HG03066 (cell line): Measurements from ENCODE around the gene STK10.
"Not testable (repeated sequence)": the region's sequence is repeated elsewhere in the genome, so short reads cannot be mapped to it uniquely, and the experiment has no call there.

Source experiments
- ATAC-seq: cut with Tn5 transposase; IDR thresholded peaks from one replicate; pipeline ENCODE4 v1.9.1; 2021; ENCODE audit warnings: low read depth; ENCODE audit not compliant: unreplicated experiment

Gene STK10

GRCh38 chr5:172029876-172030275 lies 158.1 kb downstream of the STK10 start:
- no peak for ATAC-seq

GRCh38 chr5:172028167-172028566 lies 159.9 kb downstream of the STK10 start:
- no peak for ATAC-seq

DNA sequence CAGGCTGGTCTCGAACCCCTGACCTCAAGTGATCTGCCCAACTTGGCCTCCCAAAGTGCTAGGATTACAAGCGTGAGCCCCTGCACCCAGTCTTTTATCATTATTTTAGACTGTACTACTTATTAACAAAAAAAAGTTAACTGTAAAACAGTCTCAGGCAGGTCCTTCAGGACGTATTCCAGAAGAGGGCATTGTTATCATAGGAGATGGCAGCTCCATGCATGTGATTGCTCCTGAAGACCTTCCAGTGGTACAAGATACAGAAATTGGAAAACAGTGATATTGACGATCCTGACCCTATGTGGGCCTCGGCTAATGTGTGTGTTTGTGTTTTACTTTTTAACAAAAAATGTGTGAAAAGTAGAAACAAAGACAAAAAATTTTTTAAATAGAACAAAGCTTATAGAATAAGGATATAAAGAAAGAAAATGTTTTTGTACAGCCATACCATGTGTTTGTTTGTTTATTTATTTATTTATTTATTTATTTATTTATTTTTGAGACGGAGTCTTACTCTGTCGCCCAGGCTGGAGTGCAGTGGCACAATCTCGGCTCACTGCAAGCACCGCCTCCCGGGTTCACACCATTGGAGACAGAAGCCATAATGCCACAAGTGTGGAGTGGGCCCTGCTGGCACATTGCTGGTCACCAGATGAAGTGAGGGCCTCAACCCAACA lies 167.8 kb downstream of the STK10 start:
- not testable (repeated sequence) for ATAC-seq

- no peak for ATAC-seq
These were observed 172.7 kb downstream of the STK10 start for GRCh38 chr5:172015346-172015745.

- ATAC-seq, result no peak
These were observed 177.7 kb downstream of the STK10 start for GRCh38 chr5:172010278-172010677.

DNA sequence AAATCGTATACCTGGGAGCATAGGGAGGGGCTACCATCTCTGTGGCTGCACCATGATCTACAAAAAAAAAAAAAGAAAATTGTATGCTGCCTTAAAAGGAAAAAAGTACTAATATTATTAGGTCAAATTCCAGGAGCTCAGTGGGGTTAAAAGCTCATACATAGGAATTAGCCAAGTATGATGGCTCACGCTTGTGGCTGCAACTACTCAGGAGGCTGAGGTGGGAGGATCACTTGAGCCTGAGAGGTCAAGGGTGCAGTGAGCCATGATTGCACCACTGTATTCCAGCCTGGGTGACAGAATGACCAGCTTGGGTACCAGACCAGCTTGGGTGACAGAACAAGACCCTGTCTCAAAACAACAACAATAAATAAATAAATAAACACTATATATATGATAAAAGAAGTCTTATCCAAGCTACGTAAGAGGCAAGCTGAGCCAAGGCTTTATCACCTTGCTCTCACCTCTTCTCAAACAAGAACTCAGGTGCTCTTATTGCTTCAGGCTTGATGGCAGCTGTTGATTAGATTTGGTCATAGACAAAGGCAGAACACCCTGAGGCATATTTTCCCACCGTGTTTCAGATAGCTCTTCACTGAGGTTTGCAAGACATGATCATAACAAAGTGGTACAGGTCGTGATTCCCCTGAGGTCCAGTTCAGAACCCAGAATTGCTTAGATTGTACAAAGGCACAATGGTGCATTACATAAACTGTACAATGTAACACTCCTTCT lies 178.3 kb downstream of the STK10 start:
- ATAC-seq, result no peak

DNA sequence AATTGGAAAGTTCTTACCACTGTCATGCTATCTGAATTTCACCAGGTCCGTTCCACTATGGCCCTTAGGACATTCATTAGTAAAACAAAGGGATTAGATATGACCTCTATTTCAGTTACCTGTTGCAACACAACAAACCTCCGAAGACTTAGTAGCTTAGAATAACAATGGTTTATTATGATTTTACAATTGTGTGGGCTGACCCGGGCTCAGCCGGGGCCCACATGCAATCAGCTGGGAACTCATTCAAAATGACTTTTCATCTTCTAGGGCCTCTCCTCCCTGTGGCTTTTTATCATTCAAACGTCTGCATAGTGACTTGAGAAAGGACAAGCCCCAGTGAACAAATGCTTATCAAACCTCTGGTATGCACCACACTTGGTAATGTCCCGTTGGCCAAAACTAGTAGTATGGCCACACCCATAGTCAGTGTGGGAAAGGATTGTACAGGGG lies 179.3 kb downstream of the STK10 start:
- ATAC-seq, result no peak

DNA sequence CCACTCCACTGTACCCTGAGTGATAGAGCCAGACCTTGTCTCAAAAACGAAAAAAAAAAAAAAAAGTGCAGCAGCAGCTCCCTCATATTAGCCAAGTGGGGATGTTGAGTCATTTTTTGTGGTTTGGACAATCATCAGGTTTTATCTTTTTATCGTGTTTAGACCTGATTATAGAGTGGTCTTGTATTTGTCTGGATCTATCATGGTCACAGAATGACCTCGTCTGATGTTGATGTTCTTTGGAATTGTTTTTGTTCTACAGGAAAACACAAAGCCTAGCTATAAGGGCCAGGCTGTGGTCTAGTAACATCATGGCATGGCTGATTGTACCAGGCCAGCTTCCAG lies 179.9 kb downstream of the STK10 start:
- no peak for ATAC-seq

DNA sequence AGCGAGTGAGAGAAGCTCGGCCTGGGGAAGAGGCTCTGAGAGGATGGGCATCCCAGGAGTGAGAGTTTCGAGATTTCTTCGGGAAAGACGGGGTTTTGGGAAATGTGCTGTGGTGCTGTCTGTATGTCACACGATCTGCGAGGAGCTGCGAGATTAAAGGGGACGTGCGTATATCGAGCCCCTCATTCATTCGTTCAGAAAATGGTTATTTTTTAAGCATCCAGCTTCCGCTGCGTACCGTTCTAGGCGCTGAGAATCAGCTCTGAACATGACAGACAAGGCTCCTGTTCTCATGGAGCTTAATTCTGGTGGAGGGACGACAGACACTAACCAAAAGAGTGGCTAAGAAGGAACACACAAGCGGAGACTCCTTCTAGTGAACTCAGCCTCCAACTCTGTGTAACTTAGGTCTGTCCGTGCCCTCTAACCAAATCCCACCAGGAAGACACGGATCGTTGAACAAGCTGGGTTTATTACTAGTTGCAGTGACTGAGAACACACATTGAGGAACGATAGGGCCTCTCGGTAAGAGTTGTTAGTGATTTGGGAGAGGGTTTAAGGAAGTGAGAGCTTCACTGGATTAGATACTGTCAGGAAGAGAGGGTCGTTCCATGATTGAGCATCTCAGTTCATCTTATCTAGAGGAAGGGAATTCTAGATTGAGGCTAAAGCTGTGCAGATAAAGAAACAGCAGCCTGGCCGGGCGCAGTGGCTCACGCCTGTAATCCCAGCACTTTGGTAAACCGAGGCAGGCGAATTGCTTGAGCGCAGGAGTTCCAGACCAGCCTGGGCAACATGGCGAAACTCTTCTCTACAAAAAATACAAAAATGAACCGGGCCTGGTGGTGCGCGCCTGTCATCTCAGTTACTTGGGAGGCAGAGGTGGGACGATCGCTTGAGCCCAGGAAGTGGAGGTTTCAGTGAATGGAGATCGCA lies 180.6 kb downstream of the STK10 start:
- ATAC-seq, result peak; percentile 0

GRCh38 chr5:172006321-172007174 lies 181.5 kb downstream of the STK10 start, which contains the start of gene FBXW11:
FBXW11 (minus strand) TSS chr5:172006638; CDS start chr5:172006502, 136 bp downstream.
- ATAC-seq, result peak; percentile 78

DNA sequence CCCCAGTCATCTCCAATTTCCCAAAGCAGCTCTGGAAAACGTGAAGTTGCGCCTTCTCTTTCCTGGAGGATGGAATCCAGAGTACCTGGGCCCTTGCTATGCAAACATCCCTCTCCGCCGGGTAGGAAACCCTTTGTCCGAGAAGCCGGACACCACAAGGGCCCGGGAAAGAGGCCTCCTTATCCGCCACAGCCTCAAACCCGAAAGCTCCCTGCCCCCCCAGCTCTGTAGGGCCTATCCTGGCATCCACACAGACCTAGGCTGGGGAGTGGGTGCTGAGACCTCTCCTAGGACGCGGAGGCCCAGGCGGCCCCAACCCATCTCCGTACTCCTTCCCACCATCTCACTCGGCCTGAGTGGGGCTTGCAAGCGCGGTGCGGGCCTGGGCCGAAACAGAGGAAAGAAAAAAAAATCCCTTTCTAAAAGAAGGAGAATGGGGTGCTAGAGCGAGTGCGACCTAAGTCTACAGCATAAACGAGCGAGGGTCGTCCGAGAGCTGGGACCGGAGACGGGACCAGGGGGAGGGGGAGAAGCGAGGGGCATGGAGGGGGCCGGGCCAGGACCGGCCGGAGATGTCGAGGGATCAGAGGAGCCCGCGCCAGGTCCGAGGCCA lies 182.2 kb downstream of the STK10 start:
- peak; percentile 9 for ATAC-seq

DNA sequence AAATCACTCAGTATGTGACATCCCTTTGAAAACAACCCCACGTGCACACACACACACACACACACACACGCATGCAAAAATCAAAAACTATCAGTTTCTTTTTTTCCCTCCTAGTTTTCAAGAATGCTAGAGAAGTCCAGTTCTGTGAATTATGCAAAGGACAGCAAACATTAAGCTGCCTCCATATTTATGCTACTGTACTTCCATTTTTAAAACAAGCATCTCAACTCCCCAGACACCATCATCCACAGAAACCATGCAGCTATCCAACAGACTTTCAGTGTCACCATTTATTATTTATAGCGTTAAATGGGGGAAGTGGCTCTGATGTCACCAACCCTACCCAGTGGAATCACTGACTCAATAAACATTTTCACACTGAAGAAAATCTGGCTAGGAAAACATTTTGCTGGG lies 183.2 kb downstream of the STK10 start:
- ATAC-seq, result no peak

DNA sequence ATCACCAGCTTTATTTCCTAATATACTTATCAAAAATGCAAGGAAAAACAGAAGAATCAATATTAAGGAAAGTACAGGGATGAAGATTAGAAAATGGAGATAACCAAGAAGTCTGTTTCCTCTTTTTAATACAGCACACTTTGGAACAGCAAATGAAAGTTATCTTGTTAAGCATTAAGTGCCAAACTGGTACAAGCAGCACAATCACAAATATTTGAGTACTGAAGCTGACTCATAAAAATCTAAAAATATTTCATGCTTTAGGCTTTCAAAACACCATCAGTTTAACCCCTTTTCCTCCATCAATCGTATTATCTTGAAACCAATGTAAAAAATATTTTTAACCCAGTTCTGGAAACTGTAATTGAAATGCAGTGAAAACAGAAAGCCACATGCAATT lies 184.3 kb downstream of the STK10 start:
- ATAC-seq, result no peak

DNA sequence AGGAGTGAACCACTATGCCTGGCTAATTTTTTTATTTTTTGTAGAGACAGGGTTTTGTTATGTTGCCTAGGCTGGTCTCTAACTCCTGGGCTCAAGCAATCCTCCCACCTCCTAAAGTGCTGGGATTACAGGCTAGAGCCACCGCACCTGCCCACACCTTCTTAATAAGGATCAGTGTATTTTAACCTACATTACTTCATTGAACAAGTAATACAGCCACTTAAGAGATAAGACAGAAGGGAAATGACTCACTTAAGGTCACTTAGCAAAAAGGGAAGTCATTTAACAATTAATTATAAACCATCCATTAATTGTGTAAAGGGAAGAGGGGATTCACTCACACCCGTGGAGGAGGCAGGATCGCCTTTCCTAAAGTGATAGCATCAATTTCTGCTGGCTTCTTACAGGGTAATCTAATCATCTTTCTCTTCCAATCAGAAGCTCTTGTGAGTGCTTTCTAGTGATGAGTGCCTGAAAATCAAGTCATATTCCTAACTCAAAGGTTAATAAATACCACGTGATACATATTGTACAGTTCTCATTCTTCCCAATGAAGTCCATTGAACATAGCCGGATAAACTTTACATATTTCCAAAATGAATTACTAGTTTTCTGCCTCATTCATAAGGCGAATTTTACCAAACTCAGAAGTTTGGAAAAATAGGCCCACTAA lies 185.0 kb downstream of the STK10 start:
- ATAC-seq, result no peak

- ATAC-seq, result no peak
These were observed 185.7 kb downstream of the STK10 start for GRCh38 chr5:172002310-172002709.

GRCh38 chr5:171999877-172000276 lies 188.1 kb downstream of the STK10 start:
- ATAC-seq, result peak; percentile 45

DNA sequence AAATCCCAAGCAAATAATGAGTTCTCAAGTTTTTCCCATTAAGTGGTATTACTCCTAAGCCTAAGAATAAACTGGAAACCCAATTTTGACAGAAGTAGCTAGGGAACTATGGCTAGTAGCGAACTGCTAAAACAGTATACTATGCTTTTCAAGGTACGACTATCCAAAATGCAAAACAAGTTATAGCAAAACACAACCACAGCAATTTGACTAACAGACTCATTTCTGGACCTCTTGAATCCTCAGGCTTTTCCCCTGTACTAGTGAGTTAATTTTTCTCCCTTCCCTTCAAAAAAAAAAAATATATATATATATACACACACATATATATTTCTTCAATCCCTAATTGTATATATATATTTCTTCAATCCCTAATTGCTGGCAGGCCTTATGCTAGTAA lies 188.9 kb downstream of the STK10 start:
- no peak for ATAC-seq

- no peak for ATAC-seq
These were observed 191.0 kb downstream of the STK10 start for GRCh38 chr5:171997011-171997410.

GRCh38 chr5:171992813-171993212 lies 195.2 kb downstream of the STK10 start:
- ATAC-seq, result no peak
